Gastrocnemius medialis (tissue), 4 donors: ENCODE data around the gene OVCH2. TPM values are rescaled to one million over a fixed set of nuclear protein-coding genes. Genes with fewer than 3 reads are reported as not detected.

Experiments used
- ATAC-seq, 2 donors: fragments of 150-250 bp; one replicate each; pipeline ENCODE4 v1.9.1; 2016
- DNase-seq, 2 donors: peaks; one replicate each; pipeline ENCODE4 v3.0.0-alpha.2; 2019
- H3K27ac ChIP-seq, 4 donors: fragments of 200-600 bp; sonication (generic); 1 replicate in 1 of 4; 2 replicates in 3 of 4; pipeline ENCODE4 v1.5.1; 2016 to 2018; ENCODE audit warnings: mild to moderate bottlenecking in 2 of 4, moderate library complexity in 1 of 4
- H3K27me3 ChIP-seq, 3 donors: fragments of 200-600 bp; sonication (generic) in 2 of 3; 1 replicate in 1 of 3; 2 replicates in 2 of 3; pipeline versions ENCODE4 v1.5.1 to v1.6.0; 2016 to 2019; ENCODE audit warnings: mild to moderate bottlenecking in 1 of 3, moderate library complexity in 1 of 3
- H3K36me3 ChIP-seq, 2 donors: fragments of 200-600 bp; sonication (generic) in 1 of 2; one replicate each; pipeline ENCODE4 v1.5.1; 2017 to 2018
- H3K4me1 ChIP-seq, 2 donors: fragments of 200-600 bp; sonication (generic) in 1 of 2; one replicate each; pipeline ENCODE4 v1.5.1; 2016 to 2017; ENCODE audit warnings: mild to moderate bottlenecking in 2 of 2
- H3K4me3 ChIP-seq, 4 donors: fragments of 200-600 bp; sonication (generic) in 3 of 4; 1 replicate in 1 of 4; 2 replicates in 3 of 4; pipeline ENCODE4 v1.5.1; 2016 to 2019; ENCODE audit warnings: mild to moderate bottlenecking in 2 of 4
- H3K9me3 ChIP-seq, 3 donors: fragments of 200-600 bp; sonication (generic) in 2 of 3; 1 replicate in 1 of 3; 2 replicates in 2 of 3; pipeline ENCODE4 v1.5.1; 2016 to 2019
- CTCF ChIP-seq, 5 experiments: fragments of 450-650 bp in 3 of 5; fragments of 200-600 bp in 2 of 5; sonication (generic) in 2 of 5; IDR thresholded peaks in 4 of 5; conservative IDR thresholded peaks in 1 of 5; 1 replicate in 4 of 5; 2 replicates in 1 of 5; pipeline ENCODE4 v1.5.1; 2016 to 2019; ENCODE audit warnings: antibody characterized with exemption in 5 of 5, mild to moderate bottlenecking in 3 of 5, moderate library complexity in 3 of 5
- POLR2A ChIP-seq, 2 donors: fragments of 450-650 bp; IDR thresholded peaks; one replicate each; pipeline ENCODE4 v1.6.1; 2017; ENCODE audit warnings: antibody characterized with exemption in 2 of 2, mild to moderate bottlenecking in 2 of 2, moderate library complexity in 2 of 2
- in situ Hi-C, 4 donors: fragments of 200-750 bp; cut with MboI; loops; one replicate each; pipeline versions ENCODE4 v1.15.0 to v1.8.0; 2017; ENCODE audit warnings: low sequenced_read_pairs in 4 of 4
- intact Hi-C: fragments of 100-400 bp; cut with DNase I; formaldehyde crosslinking; loops from one replicate; pipeline ENCODE4 v1.15.1; 2023; ENCODE audit warnings: low total_unique reads
- total RNA-seq, 4 donors: library from RNA; depleted of rRNA; stranded (reverse); fragments of >200 nt; gene quantifications; one replicate each; pipeline versions ENCODE4 v1.1.0 to v1.2.3, GENCODE V29; 2016

Gene OVCH2
- total RNA-seq, 4 donors from 2014 or later: not detected

GRCh38 chr11:7673724-7674434 is 32.4 kb downstream of the OVCH2 start:
- peak; percentile 42 to 52 for ATAC-seq
- no peak for DNase-seq
- TF ChIP-seq POLR2A (IDR thresholded peaks at IDR 0.05): no peak
- no peak for TF ChIP-seq CTCF (IDR thresholded peaks at IDR 0.05 in 4 of 5, conservative IDR thresholded peaks at IDR 0.05 in 1 of 5)
- Histone ChIP-seq H3K9me3 (no peaks in the 10 kb centered on the region), H3K4me1 (peaks cover 0 to 19% of the 10 kb centered on the region in 2 donors), H3K27me3 (no peaks in the 10 kb centered on the region), H3K4me3 (peak overlapping the region; percentile 62 to 76 (median 72)), H3K36me3 (no peaks in the 10 kb centered on the region), H3K27ac (peak overlapping the region; percentile 35 to 62 (median 46))
- in situ Hi-C loops: no loop called here
- intact Hi-C loops: no loop called here

- TF ChIP-seq POLR2A (IDR thresholded peaks at IDR 0.05) (no peak), CTCF (IDR thresholded peaks at IDR 0.05 in 4 of 5, conservative IDR thresholded peaks at IDR 0.05 in 1 of 5) (no peak)
- in situ Hi-C loops: no loop called here
- intact Hi-C loops: no loop called here
- Histone ChIP-seq H3K4me1 (peaks cover 0 to 19% of the 10 kb centered on the region in 2 donors), H3K27ac (peak within 1 kb of the TSS; percentile 35 to 62 (median 46)), H3K27me3 (no peaks in the 10 kb centered on the region), H3K9me3 (no peaks in the 10 kb centered on the region), H3K4me3 (peak within 1 kb of the TSS; percentile 62 to 76 (median 72)), H3K36me3 (peaks cover 0 to under 1% of the 10 kb centered on the region in 2 donors)
- DNase-seq: peak; percentile 47 to 60
- ATAC-seq: peak; percentile 58 to 72
Observed at GRCh38 chr11:7672960-7673723, 33.1 kb downstream of the OVCH2 start, which contains the start of gene CYB5R2. TSS of gene CYB5R2 (minus strand) at chr11:7673500. CDS start at chr11:7672825, 675 bp downstream.

- ATAC-seq (no peak), DNase-seq (no peak)
- H3K4me1 ChIP-seq: peaks cover 0 to 19% of the 10 kb centered on the region in 2 donors
- TF ChIP-seq POLR2A (IDR thresholded peaks at IDR 0.05) (no peak), CTCF (IDR thresholded peaks at IDR 0.05 in 4 of 5, conservative IDR thresholded peaks at IDR 0.05 in 1 of 5) (no peak)
- in situ Hi-C loops (no loop called here), intact Hi-C loops (no loop called here)
- H3K27me3 ChIP-seq: no peaks in the 10 kb centered on the region
- H3K36me3 ChIP-seq: peaks cover 0 to 4% of the 10 kb centered on the region in 2 donors
- H3K4me3 ChIP-seq: peak overlapping the region in 1 of 4 donors; percentile 62
- H3K9me3 ChIP-seq: no peaks in the 10 kb centered on the region
- H3K27ac ChIP-seq: no peak overlapping the region
Observed at GRCh38 chr11:7672276-7672959, 33.9 kb downstream of the OVCH2 start.

GRCh38 chr11:7671347-7672215 is 34.7 kb downstream of the OVCH2 start:
- Histone ChIP-seq H3K4me1 (peaks cover 0 to 19% of the 10 kb centered on the region in 2 donors), H3K4me3 (no peak overlapping the region), H3K9me3 (no peaks in the 10 kb centered on the region), H3K27me3 (no peaks in the 10 kb centered on the region), H3K27ac (no peak overlapping the region), H3K36me3 (peaks cover 0 to 12% of the 10 kb centered on the region in 2 donors)
- ATAC-seq (no peak), DNase-seq (no peak)
- intact Hi-C loops (no loop called here), in situ Hi-C loops (no loop called here)
- TF ChIP-seq POLR2A (IDR thresholded peaks at IDR 0.05) (no peak), CTCF (IDR thresholded peaks at IDR 0.05 in 4 of 5, conservative IDR thresholded peaks at IDR 0.05 in 1 of 5) (no peak)
